GM06990 (cell line): Measurements from ENCODE around the gene MAD1L1.

ENCODE experiments used
- DNase-seq: peaks from one replicate; pipeline ENCODE4 v3.0.0-alpha.2; 2011; ENCODE audit not compliant: insufficient read length; ENCODE audit errors: extremely low read depth
- H3K27me3 ChIP-seq: replicated peaks from 2 replicates; pipeline ENCODE4 v1.6.0; 2011; ENCODE audit warnings: low read length; ENCODE audit not compliant: control insufficient read depth, insufficient read depth
- H3K36me3 ChIP-seq: 2 replicates; pipeline ENCODE4 v1.5.1; 2011; ENCODE audit warnings: low read length; ENCODE audit not compliant: control insufficient read depth, insufficient read depth
- H3K4me3 ChIP-seq: replicated peaks from 2 replicates; pipeline ENCODE4 v1.5.1; 2011; ENCODE audit warnings: low read depth, mild to moderate bottlenecking, control low read depth, low read length
- CTCF ChIP-seq: IDR thresholded peaks from 2 replicates; pipeline ENCODE4 v1.5.1; 2011; ENCODE audit warnings: low read length, control low read depth, mild to moderate bottlenecking, inconsistent platforms; ENCODE audit not compliant: insufficient read depth, poor library complexity, severe bottlenecking

The MAD1L1 gene

DNA sequence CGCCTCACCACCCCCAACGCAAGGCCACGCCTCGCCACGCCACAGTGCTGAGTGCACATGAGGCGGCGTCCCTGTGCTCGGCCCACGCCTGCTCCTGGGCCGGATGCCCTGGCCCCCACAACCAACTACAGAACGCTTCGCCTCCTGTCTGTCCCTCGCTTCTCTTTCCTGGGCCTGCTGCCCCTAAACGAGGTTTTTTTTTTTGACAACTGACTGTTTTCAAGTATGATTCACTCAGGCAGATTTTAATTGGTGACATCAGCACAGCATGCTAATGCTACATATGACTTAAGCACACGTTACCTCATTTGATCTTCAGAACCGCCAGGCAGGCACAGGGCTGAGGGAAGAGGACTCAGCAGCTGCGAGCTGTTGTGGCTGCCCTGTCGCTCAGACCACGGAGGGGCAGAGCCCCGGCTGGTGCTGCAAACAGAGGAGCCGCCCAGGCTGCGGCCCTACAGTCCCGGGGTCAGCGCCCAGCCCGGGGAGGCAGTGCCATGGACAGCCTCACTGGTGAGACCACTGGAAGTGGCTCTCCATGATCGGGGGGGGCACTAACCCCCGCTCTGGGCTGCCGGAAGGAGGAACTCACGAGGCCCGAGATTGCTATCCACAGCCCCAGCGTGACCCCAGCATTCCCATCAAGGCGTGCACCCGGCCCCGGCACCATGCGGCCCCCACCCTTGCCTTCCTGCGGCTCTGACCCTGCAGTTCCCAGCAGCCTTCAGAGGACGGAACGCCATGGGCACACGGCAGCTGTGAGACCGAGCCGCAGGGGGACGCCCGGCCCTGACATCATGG, 212.8 kb downstream of the MAD1L1 start:
- no peak overlapping the region for H3K4me3 ChIP-seq
- TF ChIP-seq CTCF = no peak
- H3K27me3 ChIP-seq = no peaks in the 10 kb centered on the region
- no peaks in the 10 kb centered on the region; the same call in 1 of the 2 replicates for H3K36me3 ChIP-seq
- DNase-seq = peak; percentile 44

DNA sequence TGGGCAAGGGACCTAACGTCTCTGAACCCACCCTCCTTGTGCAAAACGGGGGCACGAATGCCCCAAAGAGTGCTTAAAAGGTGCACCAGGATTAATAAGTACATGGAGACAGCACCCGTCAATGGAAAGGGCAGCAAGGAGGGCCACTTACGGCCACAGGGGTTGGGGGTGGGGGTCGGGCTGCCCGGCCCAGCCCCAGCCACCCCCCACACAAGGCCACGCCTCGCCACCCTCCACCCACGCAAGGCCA, 213.4 kb downstream of the MAD1L1 start:
- Histone ChIP-seq H3K27me3 (no peaks in the 10 kb centered on the region), H3K4me3 (no peak overlapping the region), H3K36me3 (no peaks in the 10 kb centered on the region; the same call in 1 of the 2 replicates)
- no peak for DNase-seq
- TF ChIP-seq CTCF = no peak

GRCh38 chr7:2018569-2019460, 213.9 kb downstream of the MAD1L1 start:
- TF ChIP-seq CTCF = no peak
- no peak for DNase-seq
- Histone ChIP-seq H3K4me3 (no peak overlapping the region), H3K36me3 (no peaks in the 10 kb centered on the region), H3K27me3 (no peaks in the 10 kb centered on the region)

DNA sequence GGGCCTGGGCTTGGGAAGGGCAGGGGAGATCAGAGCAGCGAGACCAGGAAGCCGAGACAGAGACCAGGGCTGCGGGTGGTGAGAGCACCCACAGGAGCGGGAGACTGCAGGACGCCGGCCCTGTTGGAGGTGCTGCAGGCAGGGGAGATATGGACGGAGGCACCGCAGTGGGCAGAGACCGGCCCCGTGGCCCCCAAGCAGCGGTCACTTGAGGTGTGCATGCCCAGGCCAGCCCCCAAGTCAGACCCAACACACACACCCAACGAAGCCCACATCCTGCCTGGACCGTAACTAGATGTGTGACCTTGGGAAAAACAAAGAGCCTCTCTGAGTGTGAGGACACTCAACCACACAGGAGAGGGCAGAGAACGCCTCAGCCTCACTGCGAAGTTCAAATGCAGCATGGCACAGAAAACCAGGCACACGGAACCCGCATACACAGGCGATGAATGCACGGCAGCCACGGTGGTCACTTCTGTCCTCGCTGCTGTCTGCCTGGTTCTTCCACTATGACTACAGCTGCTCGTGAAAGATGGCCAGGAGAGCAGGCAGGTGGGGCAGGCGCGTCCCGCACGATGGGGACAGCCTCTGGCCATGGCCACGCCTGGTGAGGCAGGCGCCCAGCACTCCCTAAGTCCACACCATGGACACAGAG, 214.7 kb downstream of the MAD1L1 start:
- DNase-seq = no peak
- no peak for TF ChIP-seq CTCF
- H3K4me3 ChIP-seq = no peak overlapping the region
- H3K27me3 ChIP-seq = no peaks in the 10 kb centered on the region
- H3K36me3 ChIP-seq = no peaks in the 10 kb centered on the region; the same call in 1 of the 2 replicates

- TF ChIP-seq CTCF = no peak
- Histone ChIP-seq H3K4me3 (no peak overlapping the region), H3K36me3 (peaks cover 4% of the 10 kb centered on the region), H3K27me3 (no peaks in the 10 kb centered on the region)
- DNase-seq = no peak
Observed at GRCh38 chr7:2017481-2017891, 215.3 kb downstream of the MAD1L1 start.
